Loucy (cell line): ENCODE measurements around the gene AMPD2.

Experiments
- CTCF ChIP-seq: fragments of 200-600 bp; sonication (generic); conservative IDR thresholded peaks from 2 replicates; pipeline ENCODE4 v1.5.1; 2014; ENCODE audit warnings: mild to moderate bottlenecking, antibody characterized with exemption, low read length
- EZH2phosphoT487 ChIP-seq: fragments of 200-600 bp; IDR thresholded peaks from 2 replicates; pipeline ENCODE4 v1.6.1; 2018; ENCODE audit warnings: antibody characterized with exemption, mild to moderate bottlenecking, moderate library complexity, borderline replicate concordance

GRCh38 chr1:109625176-109625575 lies 5.5 kb downstream of the AMPD2 start:
- no peak for TF ChIP-seq CTCF
- TF ChIP-seq EZH2phosphoT487 = no peak
